ENCODE data around the gene HNRNPUL2. TPM values are rescaled to one million over a fixed set of nuclear protein-coding genes. Genes with fewer than 3 reads are reported as not detected.
A peak's percentile ranks its signal among the peaks of the same experiment; 100 is the strongest.

The HNRNPUL2 gene
- total and polyA plus RNA-seq, 2 of the 8 experiments (the other 6 are each of a cell fraction or from before 2014, with no cell fraction given), result 14.9 to 46.4 TPM

DNA sequence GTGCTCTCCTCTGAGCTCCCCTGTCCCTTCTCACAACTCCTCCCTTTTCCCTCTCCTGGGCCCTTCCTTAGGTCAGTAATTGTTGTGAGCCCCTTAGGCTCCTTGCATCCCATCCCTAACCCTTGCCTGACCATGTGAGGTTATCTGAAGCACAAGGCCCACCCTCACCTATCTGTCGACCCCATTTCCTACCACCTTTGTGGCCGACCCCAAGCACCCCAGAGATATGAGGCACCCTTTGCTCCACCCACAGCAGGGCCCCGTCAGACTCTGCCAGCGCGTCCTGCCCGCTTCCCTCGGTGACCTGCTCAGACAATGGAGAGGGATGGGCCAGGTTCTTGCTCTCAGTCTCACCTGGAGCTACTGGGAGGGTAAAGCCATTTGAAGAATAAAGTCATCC is 18.5 kb downstream of the HNRNPUL2 start:
- Histone ChIP-seq H2BK20ac (ENCODE audit: low read length) (no peak overlapping the region), H3K4me3 (ENCODE audit: extremely low read depth in 1 of 4, insufficient read depth in 2 of 4, low read depth in 3 of 4, low read length in 4 of 4) (peak overlapping the region; percentile 68 to 89 (median 84)), H3K14ac (ENCODE audit: insufficient read length) (no peak overlapping the region), H2AK5ac (ENCODE audit: low read depth, low read length) (peak overlapping the region; percentile 25; the same call in 1 of the 2 replicates), H3K4me1 (replicated peaks in 1 of 4; ENCODE audit: control insufficient read depth in 3 of 4, insufficient read depth in 4 of 4, low read length in 3 of 4) (peaks cover 7 to 34% (median 20%) of the 10 kb centered on the region in 4 experiments), H3K9me3 (ENCODE audit: insufficient read depth in 2 of 2, low read depth in 1 of 2, low read length in 1 of 2) (no peaks in the 10 kb centered on the region), H4K5ac (ENCODE audit: insufficient read length, low read depth, low read length) (peak overlapping the region; percentile 14), H2BK15ac (ENCODE audit: low read length) (0 out of 2 replicates have a peak overlapping the region, but pooled peaks have one; percentile 50), H2BK120ac (replicated peaks; ENCODE audit: low read depth, low read length) (no peak overlapping the region), H3K4me2 (ENCODE audit: insufficient read depth in 1 of 2, low read depth in 2 of 2, low read length in 2 of 2) (peak overlapping the region; percentile 99), H2BK12ac (ENCODE audit: low read depth, low read length) (peak overlapping the region; percentile 85; the same call in 1 of the 2 replicates), H3K79me1 (ENCODE audit: low read depth, low read length) (no peaks in the 10 kb centered on the region; the same call in 1 of the 2 replicates), H3K27me3 (replicated peaks in 1 of 4; ENCODE audit: control insufficient read depth in 3 of 4, extremely low read depth in 1 of 4, insufficient read depth in 3 of 4, low read length in 3 of 4) (no peaks in the 10 kb centered on the region), H3K79me2 (ENCODE audit: control insufficient read depth in 1 of 2, insufficient read depth in 2 of 2, low read length in 2 of 2) (peaks cover 0 to 9% of the 10 kb centered on the region in 2 experiments; a peak in 1 of 4 replicates), H4K20me1 (replicated peaks in 1 of 2; ENCODE audit: control insufficient read depth in 1 of 2, insufficient read depth in 2 of 2, low read length in 2 of 2) (no peaks in the 10 kb centered on the region), H4K91ac (replicated peaks; ENCODE audit: insufficient read length, low read length) (peak overlapping the region; percentile 45), H2BK5ac (ENCODE audit: low read depth, low read length) (peak overlapping the region; percentile 82), H2AFZ (ENCODE audit: low read length) (peak overlapping the region; percentile 33; the same call in 1 of the 2 replicates), H3K23ac (ENCODE audit: insufficient read length) (no peak overlapping the region), H3K36me3 (ENCODE audit: control insufficient read depth in 2 of 4, insufficient read depth in 4 of 4, low read length in 3 of 4) (peaks cover 12 to 33% (median 17%) of the 10 kb centered on the region in 4 experiments), H3K4ac (replicated peaks; ENCODE audit: insufficient read length, low read depth, low read length) (no peak overlapping the region), H3K23me2 (ENCODE audit: low read depth, low read length) (peaks cover 22% of the 10 kb centered on the region), H3K9ac (replicated peaks in 1 of 4; ENCODE audit: extremely low read depth in 1 of 4, low read depth in 3 of 4, low read length in 3 of 4) (peak overlapping the region; percentile 61 to 81 (median 70); a peak in 6 of 7 replicates), H4K8ac (ENCODE audit: extremely low read depth, insufficient read depth, low read length) (peak overlapping the region; percentile 100; the same call in 1 of the 2 replicates), H3K27ac (ENCODE audit: low read depth, low read length) (peak overlapping the region; percentile 78; the same call in 1 of the 2 replicates), H3K18ac (ENCODE audit: extremely low read depth, low read length) (peak overlapping the region; percentile 79; the same call in 1 of the 2 replicates), H3K56ac (replicated peaks; ENCODE audit: insufficient read length, low read depth, low read length) (no peak overlapping the region)
- WGBS, 2 experiments (ENCODE audit: extremely low coverage in 1 of 2, insufficient coverage in 1 of 2, insufficient read length in 1 of 2, insufficient replicate concordance in 2 of 2, low coverage in 1 of 2, low lambda C conversion rate in 2 of 2, missing lambda C conversion rate in 1 of 2), result 7% methylated on average over 7 of the region's 7 CpGs; no CpG with 5 or more reads in 1 of the 2 experiments
- no peak for FAIRE-seq
- no peak for TF ChIP-seq TBP (IDR thresholded peaks at IDR 0.05; ENCODE audit: low read depth, low read length)
- 0 out of 2 replicates have a peak, but pooled peaks have one; percentile 23 for TF ChIP-seq PHF8 (conservative IDR thresholded peaks at IDR 0.05; ENCODE audit: low read depth, low read length)
- 0 out of 2 replicates have a peak, but pooled peaks have one; percentile 13 for TF ChIP-seq SUZ12 (IDR thresholded peaks at IDR 0.05; ENCODE audit: low read length)
- no peak for TF ChIP-seq SIN3A (conservative IDR thresholded peaks at IDR 0.05 in 1 of 2, IDR thresholded peaks at IDR 0.05 in 1 of 2; ENCODE audit: low read depth in 1 of 2, low read length in 2 of 2)
- POLR2A ChIA-PET (ENCODE audit: partially characterized antibody), result interaction anchor here (0.6 to 61.4 kb wide), 33 partner anchors 9 to 172 kb away, joined by 3 to 2041 read pairs (median 8); partner anchors contain the start of genes B3GAT3, C11orf98, CSKMT and EEF1G
- CTCF ChIA-PET (ENCODE audit: partially characterized antibody), result interaction anchor here (0.6 to 3.8 kb wide), 10 partner anchors 12 to 365 kb away, joined by 3 to 21 read pairs (median 4); partner anchors contain the start of genes LBHD1, UBXN1, UQCC3 and ZBTB3
- DNase-seq (ENCODE audit: low read depth in 1 of 2, low spot score in 2 of 2), result peak in 1 of 2 experiments; percentile 69
